Activated naive CD8-positive, alpha-beta T cell treated with anti-CD3 and anti-CD28 coated beads for 36 hours (primary cell): ENCODE measurements around the gene ZNF467. TPM values are rescaled to one million over a fixed set of nuclear protein-coding genes. Genes with fewer than 3 reads are reported as not detected.

ENCODE experiments used
- DNase-seq: peaks from one replicate; pipeline ENCODE4 v3.0.0; 2021
- H3K27ac Mint-ChIP-seq: one replicate; pipeline ENCODE4 v1.8.0; 2022; ENCODE audit warnings: mild to moderate bottlenecking, moderate library complexity, mixed read lengths
- H3K27me3 Mint-ChIP-seq: one replicate; pipeline ENCODE4 v1.8.0; 2022; ENCODE audit warnings: mild to moderate bottlenecking, mixed read lengths
- H3K36me3 Mint-ChIP-seq: one replicate; pipeline ENCODE4 v1.8.0; 2021; ENCODE audit warnings: mild to moderate bottlenecking, mixed read lengths
- H3K4me1 Mint-ChIP-seq: one replicate; pipeline ENCODE4 v1.8.0; 2021; ENCODE audit warnings: mixed read lengths
- H3K4me3 Mint-ChIP-seq: one replicate; pipeline ENCODE4 v1.8.0; 2022; ENCODE audit warnings: mild to moderate bottlenecking, moderate library complexity, mixed read lengths
- H3K9me3 Mint-ChIP-seq: one replicate; pipeline ENCODE4 v1.8.0; 2022; ENCODE audit warnings: mixed read lengths
- total RNA-seq, 2 experiments: library from RNA; stranded (reverse); gene quantifications; one replicate each; pipeline ENCODE4 v1.2.3, GENCODE V29; 2021

Gene ZNF467
- total RNA-seq, 2 experiments from 2014 or later = 0.21 to 0.22 TPM

- H3K4me1 Mint-ChIP-seq = no peaks in the 10 kb centered on the region
- H3K36me3 Mint-ChIP-seq = no peaks in the 10 kb centered on the region
- no peaks in the 10 kb centered on the region for H3K9me3 Mint-ChIP-seq
- no peak overlapping the region for H3K27ac Mint-ChIP-seq
- DNase-seq = no peak
- H3K4me3 Mint-ChIP-seq = no peak overlapping the region
- H3K27me3 Mint-ChIP-seq = no peaks in the 10 kb centered on the region
Measured at GRCh38 chr7:149761307-149761706, 12.1 kb downstream of the ZNF467 start.

GRCh38 chr7:149760538-149760937 lies 12.8 kb downstream of the ZNF467 start:
- Mint-ChIP-seq H3K36me3 (no peaks in the 10 kb centered on the region), H3K4me1 (no peaks in the 10 kb centered on the region)

GRCh38 chr7:149759093-149759860 lies 14.1 kb downstream of the ZNF467 start:
- DNase-seq = no peak
- no peaks in the 10 kb centered on the region for H3K36me3 Mint-ChIP-seq
- H3K9me3 Mint-ChIP-seq = no peaks in the 10 kb centered on the region
- H3K4me3 Mint-ChIP-seq = no peak overlapping the region
- H3K27ac Mint-ChIP-seq = no peak overlapping the region
- H3K4me1 Mint-ChIP-seq = no peaks in the 10 kb centered on the region
- no peaks in the 10 kb centered on the region for H3K27me3 Mint-ChIP-seq

More at GRCh38 chr7:149760538-149760937, 12.8 kb downstream of the ZNF467 start:
- Mint-ChIP-seq H3K4me3 (no peak overlapping the region), H3K27me3 (no peaks in the 10 kb centered on the region), H3K9me3 (no peaks in the 10 kb centered on the region), H3K27ac (no peak overlapping the region)
- no peak for DNase-seq

GRCh38 chr7:149753375-149754233 lies 19.8 kb downstream of the ZNF467 start:
- Mint-ChIP-seq H3K27ac (no peak overlapping the region), H3K4me3 (no peak overlapping the region), H3K36me3 (no peaks in the 10 kb centered on the region), H3K9me3 (no peaks in the 10 kb centered on the region), H3K4me1 (no peaks in the 10 kb centered on the region), H3K27me3 (no peaks in the 10 kb centered on the region)
- no peak for DNase-seq

- no peaks in the 10 kb centered on the region for H3K9me3 Mint-ChIP-seq
- H3K27ac Mint-ChIP-seq = no peak overlapping the region
- H3K4me1 Mint-ChIP-seq = no peaks in the 10 kb centered on the region
- H3K27me3 Mint-ChIP-seq = no peaks in the 10 kb centered on the region
- H3K36me3 Mint-ChIP-seq = no peaks in the 10 kb centered on the region
- no peak for DNase-seq
- H3K4me3 Mint-ChIP-seq = no peak overlapping the region
Measured at GRCh38 chr7:149752646-149753045, 20.7 kb downstream of the ZNF467 start.

GRCh38 chr7:149751043-149751775 lies 22.2 kb downstream of the ZNF467 start:
- Mint-ChIP-seq H3K9me3 (no peaks in the 10 kb centered on the region), H3K4me1 (no peaks in the 10 kb centered on the region), H3K4me3 (no peak overlapping the region), H3K27ac (no peak overlapping the region), H3K27me3 (no peaks in the 10 kb centered on the region), H3K36me3 (no peaks in the 10 kb centered on the region)
- DNase-seq = no peak

- no peaks in the 10 kb centered on the region for H3K36me3 Mint-ChIP-seq
- no peak overlapping the region for H3K4me3 Mint-ChIP-seq
- H3K4me1 Mint-ChIP-seq = no peaks in the 10 kb centered on the region
- no peaks in the 10 kb centered on the region for H3K27me3 Mint-ChIP-seq
- no peaks in the 10 kb centered on the region for H3K9me3 Mint-ChIP-seq
- no peak for DNase-seq
- H3K27ac Mint-ChIP-seq = no peak overlapping the region
Measured at GRCh38 chr7:149750122-149750845, 23.1 kb downstream of the ZNF467 start.

- no peak overlapping the region for H3K27ac Mint-ChIP-seq
- H3K4me3 Mint-ChIP-seq = no peak overlapping the region
- peaks cover 12% of the 10 kb centered on the region for H3K27me3 Mint-ChIP-seq
- DNase-seq = no peak
- H3K36me3 Mint-ChIP-seq = no peaks in the 10 kb centered on the region
- H3K9me3 Mint-ChIP-seq = no peaks in the 10 kb centered on the region
- no peaks in the 10 kb centered on the region for H3K4me1 Mint-ChIP-seq
Measured at GRCh38 chr7:149748076-149748874, 25.1 kb downstream of the ZNF467 start.

GRCh38 chr7:149743476-149744255 lies 29.7 kb downstream of the ZNF467 start:
- Mint-ChIP-seq H3K4me1 (peaks cover 11% of the 10 kb centered on the region), H3K27me3 (peaks cover 52% of the 10 kb centered on the region), H3K36me3 (no peaks in the 10 kb centered on the region), H3K4me3 (no peak overlapping the region), H3K9me3 (no peaks in the 10 kb centered on the region), H3K27ac (no peak overlapping the region)
- DNase-seq = no peak

GRCh38 chr7:149742075-149742701 lies 31.2 kb downstream of the ZNF467 start:
- Mint-ChIP-seq H3K9me3 (no peaks in the 10 kb centered on the region), H3K4me3 (peak overlapping the region; percentile 73), H3K27me3 (peaks cover 61% of the 10 kb centered on the region), H3K4me1 (peaks cover 11% of the 10 kb centered on the region), H3K27ac (no peak overlapping the region), H3K36me3 (no peaks in the 10 kb centered on the region)
- DNase-seq = peak; percentile 63

GRCh38 chr7:149741629-149742028 lies 31.8 kb downstream of the ZNF467 start:
- Mint-ChIP-seq H3K36me3 (no peaks in the 10 kb centered on the region), H3K4me3 (peak overlapping the region; percentile 73), H3K4me1 (peaks cover 11% of the 10 kb centered on the region), H3K27me3 (peaks cover 63% of the 10 kb centered on the region), H3K27ac (no peak overlapping the region), H3K9me3 (no peaks in the 10 kb centered on the region)
- no peak for DNase-seq

- DNase-seq = no peak
- H3K36me3 Mint-ChIP-seq = no peaks in the 10 kb centered on the region
- no peaks in the 10 kb centered on the region for H3K9me3 Mint-ChIP-seq
- no peak overlapping the region for H3K4me3 Mint-ChIP-seq
- peaks cover 47% of the 10 kb centered on the region for H3K27me3 Mint-ChIP-seq
- peaks cover 6% of the 10 kb centered on the region for H3K4me1 Mint-ChIP-seq
- H3K27ac Mint-ChIP-seq = no peak overlapping the region
Measured at GRCh38 chr7:149736478-149737360, 36.7 kb downstream of the ZNF467 start.
